ENCODE results near the gene POLR1H. TPM values are rescaled to one million over a fixed set of nuclear protein-coding genes. Genes with fewer than 3 reads are reported as not detected.

The POLR1H gene
- total RNA-seq, 2 experiments from 2014 or later, result 75.5 to 77.8 TPM

GRCh38 chr6:30066577-30067459 is 5.8 kb downstream of the POLR1H start, which contains the start of gene PPP1R11:
TSS of gene PPP1R11 (plus strand) at chr6:30067198. CDS start at chr6:30067411, 213 bp downstream.
- H3K36me3 Mint-ChIP-seq (ENCODE audit: low read depth), result peaks cover 74% of the 10 kb centered on the region
- CTCF ChIA-PET, result interaction anchor here (0.7 to 1.7 kb wide), 7 partner anchors 8 to 416 kb away, joined by 3 to 10 read pairs (median 3); partner anchors contain the start of gene RNF39

GRCh38 chr6:30067460-30068139 is 6.5 kb downstream of the POLR1H start:
- ChIA-PET POLR2A (interaction anchor here (0.8 to 2.6 kb wide), 5 partner anchors 7 to 548 kb away, joined by 3 to 25 read pairs (median 3); partner anchors contain the start of genes POLR1H and RNF39), CTCF (interaction anchor here (0.9 to 1.7 kb wide), 3 partner anchors 34 to 63 kb away, joined by 3 to 10 read pairs (median 6); no protein-coding TSS in a partner anchor)
- Mint-ChIP-seq H3K27ac (peak overlapping the region; percentile 94), H3K9me3 (no peaks in the 10 kb centered on the region), H3K4me3 (peak overlapping the region; percentile 93), H3K4me1 (peaks cover 61% of the 10 kb centered on the region), H3K36me3 (ENCODE audit: low read depth) (peaks cover 72% of the 10 kb centered on the region), H3K27me3 (peaks cover 15% of the 10 kb centered on the region)
- no peak for DNase-seq

More at GRCh38 chr6:30066577-30067459, 5.8 kb downstream of the POLR1H start, which contains the start of gene PPP1R11:
- Mint-ChIP-seq H3K27me3 (peaks cover 8% of the 10 kb centered on the region), H3K4me3 (peak within 1 kb of the TSS; percentile 93), H3K9me3 (no peaks in the 10 kb centered on the region), H3K27ac (peak within 1 kb of the TSS; percentile 94), H3K4me1 (peaks cover 63% of the 10 kb centered on the region)
- POLR2A ChIA-PET, result interaction anchor here (0.8 to 2.6 kb wide), 17 partner anchors 10 to 1137 kb away, joined by 3 to 25 read pairs (median 4); partner anchors contain the start of genes ABCF1, HLA-A, RNF39 and TRIM26
- DNase-seq, result peak; percentile 99

- no peak for DNase-seq
Measured at GRCh38 chr6:30071081-30071818, 10.2 kb downstream of the POLR1H start.

GRCh38 chr6:30071858-30072257 is 10.8 kb downstream of the POLR1H start:
- POLR2A ChIA-PET, result interaction anchor here (3.5 kb wide), 1 partner anchor 11 kb away, joined by 28 read pairs; the partner anchor contains the start of gene POLR1H
- peaks cover 41% of the 10 kb centered on the region for H3K36me3 Mint-ChIP-seq (ENCODE audit: low read depth)
- no peak overlapping the region for H3K4me3 Mint-ChIP-seq
- H3K9me3 Mint-ChIP-seq, result no peaks in the 10 kb centered on the region
- CTCF ChIA-PET, result no interaction called here
- peaks cover 53% of the 10 kb centered on the region for H3K27me3 Mint-ChIP-seq
- no peak overlapping the region for H3K27ac Mint-ChIP-seq
- no peak for DNase-seq
- peaks cover 56% of the 10 kb centered on the region for H3K4me1 Mint-ChIP-seq

More at GRCh38 chr6:30071081-30071818, 10.2 kb downstream of the POLR1H start:
- no peak overlapping the region for H3K27ac Mint-ChIP-seq
- no peaks in the 10 kb centered on the region for H3K9me3 Mint-ChIP-seq
- H3K4me3 Mint-ChIP-seq, result no peak overlapping the region
- H3K27me3 Mint-ChIP-seq, result peaks cover 47% of the 10 kb centered on the region
- POLR2A ChIA-PET, result interaction anchor here (1.5 to 3.5 kb wide), 2 partner anchors 10 to 255 kb away, joined by 3 to 28 read pairs; partner anchors contain the start of genes POLR1H and TRIM39
- peaks cover 43% of the 10 kb centered on the region for H3K36me3 Mint-ChIP-seq (ENCODE audit: low read depth)
- CTCF ChIA-PET, result interaction anchor here (0.9 kb wide), 1 partner anchor 382 kb away, joined by 3 read pairs; no protein-coding TSS in a partner anchor
- H3K4me1 Mint-ChIP-seq, result peaks cover 52% of the 10 kb centered on the region

GRCh38 chr6:30073489-30074235 is 12.6 kb downstream of the POLR1H start:
- peaks cover 25% of the 10 kb centered on the region for H3K36me3 Mint-ChIP-seq (ENCODE audit: low read depth)
- no peaks in the 10 kb centered on the region for H3K9me3 Mint-ChIP-seq
- H3K27ac Mint-ChIP-seq, result no peak overlapping the region
- POLR2A ChIA-PET, result interaction anchor here (0.6 to 1.7 kb wide), 3 partner anchors 13 to 253 kb away, joined by 3 to 4 read pairs (median 3); partner anchors contain the start of genes POLR1H and TRIM39
- CTCF ChIA-PET, result no interaction called here
- no peak overlapping the region for H3K4me3 Mint-ChIP-seq
- peaks cover 66% of the 10 kb centered on the region for H3K27me3 Mint-ChIP-seq
- H3K4me1 Mint-ChIP-seq, result peaks cover 57% of the 10 kb centered on the region
- DNase-seq, result no peak

- Mint-ChIP-seq H3K4me1 (peaks cover 55% of the 10 kb centered on the region), H3K27me3 (peaks cover 74% of the 10 kb centered on the region), H3K4me3 (no peak overlapping the region), H3K9me3 (no peaks in the 10 kb centered on the region), H3K36me3 (ENCODE audit: low read depth) (peaks cover 19% of the 10 kb centered on the region), H3K27ac (no peak overlapping the region)
- DNase-seq, result no peak
- ChIA-PET CTCF (interaction anchor here (1.1 kb wide), 1 partner anchor 8 kb away, joined by 3 read pairs; no protein-coding TSS in a partner anchor), POLR2A (interaction anchor here (0.6 to 4.7 kb wide), 4 partner anchors 8 to 253 kb away, joined by 3 to 25 read pairs (median 4); partner anchors contain the start of genes POLR1H, PPP1R11 and TRIM39)
Measured at GRCh38 chr6:30074331-30075093, 13.4 kb downstream of the POLR1H start.

GRCh38 chr6:30075094-30075789 is 14.2 kb downstream of the POLR1H start, which contains the start of gene RNF39:
TSS of gene RNF39 (minus strand) at chr6:30075769. CDS start at chr6:30075585, 184 bp downstream.
- DNase-seq, result no peak
- Mint-ChIP-seq H3K9me3 (no peaks in the 10 kb centered on the region), H3K27ac (no peak within 1 kb of the TSS), H3K27me3 (peaks cover 77% of the 10 kb centered on the region), H3K4me1 (peaks cover 49% of the 10 kb centered on the region), H3K4me3 (no peak within 1 kb of the TSS), H3K36me3 (ENCODE audit: low read depth) (peaks cover 11% of the 10 kb centered on the region)
- ChIA-PET POLR2A (interaction anchor here (1.1 to 4.7 kb wide), 3 partner anchors 9 to 29 kb away, joined by 3 to 25 read pairs (median 4); partner anchors contain the start of genes POLR1H and PPP1R11), CTCF (interaction anchor here (1.1 kb wide), 1 partner anchor 9 kb away, joined by 3 read pairs; no protein-coding TSS in a partner anchor)

GRCh38 chr6:30075790-30076732 is 15.0 kb downstream of the POLR1H start:
- Mint-ChIP-seq H3K9me3 (no peaks in the 10 kb centered on the region), H3K4me3 (no peak overlapping the region), H3K27ac (no peak overlapping the region), H3K27me3 (peaks cover 78% of the 10 kb centered on the region), H3K36me3 (ENCODE audit: low read depth) (peaks cover 5% of the 10 kb centered on the region), H3K4me1 (peaks cover 42% of the 10 kb centered on the region)
- no peak for DNase-seq
- ChIA-PET POLR2A (interaction anchor here (1.1 to 4.7 kb wide), 3 partner anchors 9 to 28 kb away, joined by 3 to 25 read pairs (median 13); partner anchors contain the start of genes POLR1H and PPP1R11), CTCF (interaction anchor here (0.5 to 2.3 kb wide), 4 partner anchors 10 to 67 kb away, joined by 3 to 18 read pairs (median 6); partner anchors contain the start of gene POLR1H)

GRCh38 chr6:30077218-30077617 is 16.2 kb downstream of the POLR1H start:
- peak; percentile 38 for DNase-seq
- Mint-ChIP-seq H3K9me3 (no peaks in the 10 kb centered on the region), H3K27ac (peak overlapping the region; percentile 0), H3K4me1 (peaks cover 37% of the 10 kb centered on the region), H3K27me3 (peaks cover 71% of the 10 kb centered on the region), H3K4me3 (no peak overlapping the region), H3K36me3 (ENCODE audit: low read depth) (no peaks in the 10 kb centered on the region)
- ChIA-PET POLR2A (interaction anchor here (1.0 to 4.7 kb wide), 3 partner anchors 11 to 20 kb away, joined by 3 to 25 read pairs (median 13); partner anchors contain the start of genes POLR1H and PPP1R11), CTCF (interaction anchor here (1.6 to 2.3 kb wide), 4 partner anchors 17 to 57 kb away, joined by 4 to 18 read pairs (median 8); partner anchors contain the start of gene POLR1H)
